Measurements from ENCODE around the gene LSP1. TPM values are rescaled to one million over a fixed set of nuclear protein-coding genes. Genes with fewer than 3 reads are reported as not detected.
A peak's percentile ranks its signal among the peaks of the same experiment; 100 is the strongest.

The LSP1 gene
- total RNA-seq, 1 experiment from 2014 or later = 0.90 TPM

GRCh38 chr11:1843796-1844195, 9.1 kb upstream of the LSP1 start:
- DNase-seq (ENCODE audit: low read depth, low spot score) (no peak), ATAC-seq (no peak)
- POLR2A ChIA-PET = no interaction called here
- no peaks in the 10 kb centered on the region for H3K9me3 ChIP-seq (ENCODE audit: control insufficient read depth, insufficient read depth, low read depth, low read length)
- no peak overlapping the region for H3K4me3 ChIP-seq (ENCODE audit: low read depth in 2 of 2, low read length in 2 of 2)
- H3K36me3 ChIP-seq (ENCODE audit: control insufficient read depth, insufficient read depth, low read length) = no peaks in the 10 kb centered on the region
- H3K27me3 ChIP-seq (ENCODE audit: control insufficient read depth, insufficient read depth, low read length) = no peaks in the 10 kb centered on the region
- peaks cover 10% of the 10 kb centered on the region for H3K4me1 ChIP-seq (ENCODE audit: control insufficient read depth, insufficient read depth, low read length)
- TF ChIP-seq CTCF (IDR thresholded peaks at IDR 0.05) = no peak
- TF ChIP-seq TCF7L2 (IDR thresholded peaks at IDR 0.05; ENCODE audit: low read depth, low read length) = no peak
- no peak for TF ChIP-seq POLR2AphosphoS5 (IDR thresholded peaks at IDR 0.05; ENCODE audit: low read depth, low read length)
- TF ChIP-seq, protein P1, sequence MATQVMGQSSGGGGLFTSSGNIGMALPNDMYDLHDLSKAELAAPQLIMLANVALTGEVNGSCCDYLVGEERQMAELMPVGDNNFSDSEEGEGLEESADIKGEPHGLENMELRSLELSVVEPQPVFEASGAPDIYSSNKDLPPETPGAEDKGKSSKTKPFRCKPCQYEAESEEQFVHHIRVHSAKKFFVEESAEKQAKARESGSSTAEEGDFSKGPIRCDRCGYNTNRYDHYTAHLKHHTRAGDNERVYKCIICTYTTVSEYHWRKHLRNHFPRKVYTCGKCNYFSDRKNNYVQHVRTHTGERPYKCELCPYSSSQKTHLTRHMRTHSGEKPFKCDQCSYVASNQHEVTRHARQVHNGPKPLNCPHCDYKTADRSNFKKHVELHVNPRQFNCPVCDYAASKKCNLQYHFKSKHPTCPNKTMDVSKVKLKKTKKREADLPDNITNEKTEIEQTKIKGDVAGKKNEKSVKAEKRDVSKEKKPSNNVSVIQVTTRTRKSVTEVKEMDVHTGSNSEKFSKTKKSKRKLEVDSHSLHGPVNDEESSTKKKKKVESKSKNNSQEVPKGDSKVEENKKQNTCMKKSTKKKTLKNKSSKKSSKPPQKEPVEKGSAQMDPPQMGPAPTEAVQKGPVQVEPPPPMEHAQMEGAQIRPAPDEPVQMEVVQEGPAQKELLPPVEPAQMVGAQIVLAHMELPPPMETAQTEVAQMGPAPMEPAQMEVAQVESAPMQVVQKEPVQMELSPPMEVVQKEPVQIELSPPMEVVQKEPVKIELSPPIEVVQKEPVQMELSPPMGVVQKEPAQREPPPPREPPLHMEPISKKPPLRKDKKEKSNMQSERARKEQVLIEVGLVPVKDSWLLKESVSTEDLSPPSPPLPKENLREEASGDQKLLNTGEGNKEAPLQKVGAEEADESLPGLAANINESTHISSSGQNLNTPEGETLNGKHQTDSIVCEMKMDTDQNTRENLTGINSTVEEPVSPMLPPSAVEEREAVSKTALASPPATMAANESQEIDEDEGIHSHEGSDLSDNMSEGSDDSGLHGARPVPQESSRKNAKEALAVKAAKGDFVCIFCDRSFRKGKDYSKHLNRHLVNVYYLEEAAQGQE (IDR thresholded peaks at IDR 0.05; ENCODE audit: insufficient read depth in 1 of 2, low read depth in 2 of 2, low read length in 1 of 2) = no peak
- no peak for TF ChIP-seq SIN3A (IDR thresholded peaks at IDR 0.05; ENCODE audit: borderline replicate concordance, insufficient read depth, low read depth, low read length)
- in situ Hi-C loops (cut with HindIII; ENCODE audit: low pct_unique_long_range_greater_than_20kb, low sequenced_read_pairs) (no loop called here), intact Hi-C loops (cut with micrococcal nuclease; ENCODE audit: unreplicated experiment) (no loop called here)
- CTCF ChIA-PET = interaction anchor here (0.7 kb wide), 1 partner anchor 8 kb away, joined by 3 read pairs; no protein-coding TSS in a partner anchor
- H3K27ac ChIP-seq (ENCODE audit: low read length) = no peak overlapping the region
- no TSS peak for BruUV-seq (replicated peaks)

DNA sequence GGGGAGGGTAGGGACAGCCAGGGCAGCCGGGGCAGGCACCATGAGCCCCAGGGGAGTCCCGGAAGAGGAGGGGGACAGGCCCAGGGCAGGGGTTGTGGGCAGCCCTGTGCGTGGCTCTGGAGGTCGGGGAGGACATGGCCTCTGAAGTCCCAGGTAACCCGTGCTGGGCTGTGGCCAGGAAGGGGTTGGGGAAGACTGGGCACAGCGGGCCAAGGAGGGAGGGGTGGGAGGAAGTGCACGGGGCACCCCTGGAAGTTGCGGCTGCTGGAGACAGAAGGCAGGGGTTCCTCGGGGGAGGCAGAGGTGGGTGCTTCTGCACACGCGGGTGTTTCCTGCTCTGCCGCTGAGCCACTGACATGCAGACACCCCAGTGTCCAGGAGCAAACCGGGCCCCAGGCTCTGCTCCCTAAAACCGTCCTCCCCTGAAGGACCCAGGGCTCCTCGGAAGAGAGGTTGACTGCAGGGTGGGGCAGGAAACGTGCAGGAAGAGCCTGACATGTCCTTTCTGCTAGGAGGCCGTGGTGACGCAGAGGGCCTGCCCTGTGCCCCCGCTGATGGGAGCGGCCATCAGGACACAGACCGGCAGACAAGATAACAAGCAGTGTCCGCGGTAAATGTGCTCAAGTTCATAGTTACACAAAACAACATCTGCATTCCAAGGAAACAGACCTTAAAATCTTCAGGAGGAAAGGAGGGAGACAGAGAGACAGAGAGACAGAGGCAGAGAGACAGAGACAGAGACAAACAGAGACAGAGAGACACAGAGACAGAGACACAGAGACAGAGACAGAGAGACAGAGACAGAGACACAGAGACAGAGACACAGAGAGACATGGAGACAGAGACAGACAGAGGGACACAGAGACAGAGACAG, 8.4 kb upstream of the LSP1 start:
- H3K27me3 ChIP-seq (ENCODE audit: control insufficient read depth, insufficient read depth, low read length) = no peaks in the 10 kb centered on the region
- peak overlapping the region; percentile 25; the same call in 1 of the 2 replicates for H3K27ac ChIP-seq (ENCODE audit: low read length)
- H3K4me1 ChIP-seq (ENCODE audit: control insufficient read depth, insufficient read depth, low read length) = peaks cover 10% of the 10 kb centered on the region
- H3K4me3 ChIP-seq (ENCODE audit: low read depth in 2 of 2, low read length in 2 of 2) = no peak overlapping the region
- DNase-seq (ENCODE audit: low read depth, low spot score) = no peak
- H3K9me3 ChIP-seq (ENCODE audit: control insufficient read depth, insufficient read depth, low read depth, low read length) = no peaks in the 10 kb centered on the region
- ATAC-seq = no peak
- in situ Hi-C loops (cut with HindIII; ENCODE audit: low pct_unique_long_range_greater_than_20kb, low sequenced_read_pairs) = no loop called here
- BruUV-seq (replicated peaks) = no TSS peak
- POLR2A ChIA-PET = no interaction called here
- H3K36me3 ChIP-seq (ENCODE audit: control insufficient read depth, insufficient read depth, low read length) = no peaks in the 10 kb centered on the region
- intact Hi-C loops (cut with micrococcal nuclease; ENCODE audit: unreplicated experiment) = no loop called here
- TF ChIP-seq CTCF (IDR thresholded peaks at IDR 0.05) (no peak), POLR2AphosphoS5 (IDR thresholded peaks at IDR 0.05; ENCODE audit: low read depth, low read length) (no peak), SIN3A (IDR thresholded peaks at IDR 0.05; ENCODE audit: borderline replicate concordance, insufficient read depth, low read depth, low read length) (no peak), TCF7L2 (IDR thresholded peaks at IDR 0.05; ENCODE audit: low read depth, low read length) (no peak)
- TF ChIP-seq, protein P1 (IDR thresholded peaks at IDR 0.05; ENCODE audit: insufficient read depth in 1 of 2, low read depth in 2 of 2, low read length in 1 of 2) = no peak
- CTCF ChIA-PET = no interaction called here

All from Panc1 (cell line).